IPS DF 6.9 (cell line): ENCODE results near the gene RBFOX2.
"Not testable (repeated sequence)": the region's sequence is repeated elsewhere in the genome, so short reads cannot be mapped to it uniquely, and the experiment has no call there.

Experiments
- DNase-seq: peaks from one replicate; pipeline ENCODE4 v3.0.0-alpha.2; 2013; ENCODE audit warnings: low read depth, low spot score
- H3K27ac ChIP-seq: one replicate; pipeline ENCODE4 v1.5.1; 2013; ENCODE audit warnings: low read length, control low read depth
- H3K27me3 ChIP-seq: 2 replicates; pipeline ENCODE4 v1.6.1; 2013; ENCODE audit warnings: mild to moderate bottlenecking, low read length; ENCODE audit not compliant: control insufficient read depth, insufficient read depth
- H3K36me3 ChIP-seq: 2 replicates; pipeline ENCODE4 v1.6.1; 2013; ENCODE audit warnings: low read length; ENCODE audit not compliant: control insufficient read depth, insufficient read depth
- H3K4me1 ChIP-seq: 2 replicates; pipeline ENCODE4 v1.6.1; 2013; ENCODE audit warnings: low read length; ENCODE audit not compliant: control insufficient read depth, insufficient read depth
- H3K4me3 ChIP-seq: 2 replicates; pipeline ENCODE4 v1.5.1; 2013; ENCODE audit warnings: mild to moderate bottlenecking, low read length
- H3K9me3 ChIP-seq: 2 replicates; pipeline ENCODE4 v1.6.1; 2013; ENCODE audit warnings: low read length, inconsistent platforms; ENCODE audit not compliant: control insufficient read depth, insufficient read depth
- WGBS: extraction: QIAGEN DNeasy Blood & Tissue Kit; methylation state at CpG from one replicate; pipeline ENCODE4 v1.1.7; 2013; ENCODE audit warnings: mixed read lengths, missing lambda C conversion rate; ENCODE audit not compliant: insufficient read length, insufficient coverage; 5-methylcytosine and 5-hydroxymethylcytosine counted together

Gene RBFOX2

GRCh38 chr22:36065462-36065774, 36.8 kb upstream of the RBFOX2 start:
- WGBS: no CpG with 5 or more reads among the region's 5 CpGs
- peaks cover 3% of the 10 kb centered on the region; the same call in 1 of the 2 replicates for H3K4me1 ChIP-seq
- DNase-seq: no peak
- no peaks in the 10 kb centered on the region for H3K36me3 ChIP-seq
- no peaks in the 10 kb centered on the region for H3K9me3 ChIP-seq
- no peaks in the 10 kb centered on the region for H3K27me3 ChIP-seq
- no peak overlapping the region for H3K27ac ChIP-seq
- H3K4me3 ChIP-seq: peak overlapping the region; percentile 53; the same call in 1 of the 2 replicates

- Histone ChIP-seq H3K4me3 (no peak overlapping the region), H3K9me3 (no peaks in the 10 kb centered on the region), H3K27me3 (no peaks in the 10 kb centered on the region), H3K27ac (no peak overlapping the region), H3K4me1 (peaks cover 3% of the 10 kb centered on the region; the same call in 1 of the 2 replicates), H3K36me3 (no peaks in the 10 kb centered on the region)
- whole genome bisulfite sequencing: no CpG with 5 or more reads among the region's 5 CpGs
- DNase-seq: no peak
These were observed 35.7 kb upstream of the RBFOX2 start for GRCh38 chr22:36064358-36064757.

- no peak overlapping the region for H3K4me3 ChIP-seq
- no peak for DNase-seq
- WGBS: no CpG with 5 or more reads among the region's 1 CpG
These were observed 28.4 kb upstream of the RBFOX2 start for GRCh38 chr22:36056980-36057379.

GRCh38 chr22:36055376-36056295, 27.0 kb upstream of the RBFOX2 start:
- DNase-seq: no peak
- H3K9me3 ChIP-seq: no peaks in the 10 kb centered on the region
- H3K27ac ChIP-seq: no peak overlapping the region
- H3K4me1 ChIP-seq: no peaks in the 10 kb centered on the region
- H3K4me3 ChIP-seq: no peak overlapping the region
- no peaks in the 10 kb centered on the region for H3K36me3 ChIP-seq
- H3K27me3 ChIP-seq: no peaks in the 10 kb centered on the region
- WGBS: no CpG with 5 or more reads among the region's 19 CpGs

More at GRCh38 chr22:36056980-36057379, 28.4 kb upstream of the RBFOX2 start:
- no peaks in the 10 kb centered on the region for H3K4me1 ChIP-seq
- H3K27me3 ChIP-seq: no peaks in the 10 kb centered on the region
- no peak overlapping the region for H3K27ac ChIP-seq
- no peaks in the 10 kb centered on the region for H3K9me3 ChIP-seq
- no peaks in the 10 kb centered on the region for H3K36me3 ChIP-seq

- not testable (repeated sequence) for DNase-seq, H3K9me3 ChIP-seq, H3K36me3 ChIP-seq, H3K4me1 ChIP-seq, H3K4me3 ChIP-seq, H3K27ac ChIP-seq, H3K27me3 ChIP-seq
- WGBS: no CpG with 5 or more reads among the region's 10 CpGs
These were observed 25.8 kb upstream of the RBFOX2 start for GRCh38 chr22:36054446-36054845.

GRCh38 chr22:36053242-36054147, 24.9 kb upstream of the RBFOX2 start:
- Histone ChIP-seq H3K4me3 (no peak overlapping the region), H3K4me1 (no peaks in the 10 kb centered on the region), H3K9me3 (no peaks in the 10 kb centered on the region), H3K27ac (no peak overlapping the region), H3K27me3 (no peaks in the 10 kb centered on the region), H3K36me3 (no peaks in the 10 kb centered on the region)
- no CpG with 5 or more reads among the region's 1 CpG for WGBS
- DNase-seq: no peak

GRCh38 chr22:36052505-36052941, 23.9 kb upstream of the RBFOX2 start:
- no peaks in the 10 kb centered on the region for H3K9me3 ChIP-seq
- no peaks in the 10 kb centered on the region for H3K27me3 ChIP-seq
- no peaks in the 10 kb centered on the region for H3K4me1 ChIP-seq
- no CpG with 5 or more reads among the region's 5 CpGs for WGBS
- no peaks in the 10 kb centered on the region for H3K36me3 ChIP-seq
- H3K4me3 ChIP-seq: no peak overlapping the region
- no peak for DNase-seq
- no peak overlapping the region for H3K27ac ChIP-seq

- WGBS: no CpG with 5 or more reads among the region's 2 CpGs
These were observed 21.0 kb upstream of the RBFOX2 start for GRCh38 chr22:36049678-36049997.

GRCh38 chr22:36048911-36049677, 20.5 kb upstream of the RBFOX2 start:
- H3K27ac ChIP-seq: no peak overlapping the region
- no peak overlapping the region for H3K4me3 ChIP-seq
- no peaks in the 10 kb centered on the region for H3K36me3 ChIP-seq
- H3K27me3 ChIP-seq: no peaks in the 10 kb centered on the region
- no CpG with 5 or more reads among the region's 11 CpGs for WGBS
- DNase-seq: no peak
- H3K4me1 ChIP-seq: no peaks in the 10 kb centered on the region
- no peaks in the 10 kb centered on the region for H3K9me3 ChIP-seq

More at GRCh38 chr22:36049678-36049997, 21.0 kb upstream of the RBFOX2 start:
- Histone ChIP-seq H3K4me3 (no peak overlapping the region), H3K36me3 (no peaks in the 10 kb centered on the region), H3K27me3 (no peaks in the 10 kb centered on the region), H3K9me3 (no peaks in the 10 kb centered on the region), H3K4me1 (no peaks in the 10 kb centered on the region), H3K27ac (no peak overlapping the region)
- DNase-seq: no peak

GRCh38 chr22:36044517-36044916, 15.9 kb upstream of the RBFOX2 start:
- WGBS: no CpG with 5 or more reads among the region's 3 CpGs
- not testable (repeated sequence) for H3K27me3 ChIP-seq

More at GRCh38 chr22:36044517-36044916, 15.9 kb upstream of the RBFOX2 start:
- not testable (repeated sequence) for H3K4me1 ChIP-seq, H3K4me3 ChIP-seq, H3K27ac ChIP-seq, H3K36me3 ChIP-seq, DNase-seq, H3K9me3 ChIP-seq
